Occipital lobe (tissue), 2 donors: Measurements from ENCODE around the gene OSBPL5. TPM values are rescaled to one million over a fixed set of nuclear protein-coding genes. Genes with fewer than 3 reads are reported as not detected.

Experiments
- DNase-seq: peaks from one replicate; lab custom pipeline; 2025; lab: John Stamatoyannopoulos, UW
- total RNA-seq: library from RNA; depleted of rRNA; stranded (reverse); fragments of >200 nt; gene quantifications from one replicate; pipeline ENCODE4 v1.2.3, GENCODE V29; 2014

The OSBPL5 gene
- total RNA-seq, 1 donor from 2014 or later = 31.2 TPM

DNA sequence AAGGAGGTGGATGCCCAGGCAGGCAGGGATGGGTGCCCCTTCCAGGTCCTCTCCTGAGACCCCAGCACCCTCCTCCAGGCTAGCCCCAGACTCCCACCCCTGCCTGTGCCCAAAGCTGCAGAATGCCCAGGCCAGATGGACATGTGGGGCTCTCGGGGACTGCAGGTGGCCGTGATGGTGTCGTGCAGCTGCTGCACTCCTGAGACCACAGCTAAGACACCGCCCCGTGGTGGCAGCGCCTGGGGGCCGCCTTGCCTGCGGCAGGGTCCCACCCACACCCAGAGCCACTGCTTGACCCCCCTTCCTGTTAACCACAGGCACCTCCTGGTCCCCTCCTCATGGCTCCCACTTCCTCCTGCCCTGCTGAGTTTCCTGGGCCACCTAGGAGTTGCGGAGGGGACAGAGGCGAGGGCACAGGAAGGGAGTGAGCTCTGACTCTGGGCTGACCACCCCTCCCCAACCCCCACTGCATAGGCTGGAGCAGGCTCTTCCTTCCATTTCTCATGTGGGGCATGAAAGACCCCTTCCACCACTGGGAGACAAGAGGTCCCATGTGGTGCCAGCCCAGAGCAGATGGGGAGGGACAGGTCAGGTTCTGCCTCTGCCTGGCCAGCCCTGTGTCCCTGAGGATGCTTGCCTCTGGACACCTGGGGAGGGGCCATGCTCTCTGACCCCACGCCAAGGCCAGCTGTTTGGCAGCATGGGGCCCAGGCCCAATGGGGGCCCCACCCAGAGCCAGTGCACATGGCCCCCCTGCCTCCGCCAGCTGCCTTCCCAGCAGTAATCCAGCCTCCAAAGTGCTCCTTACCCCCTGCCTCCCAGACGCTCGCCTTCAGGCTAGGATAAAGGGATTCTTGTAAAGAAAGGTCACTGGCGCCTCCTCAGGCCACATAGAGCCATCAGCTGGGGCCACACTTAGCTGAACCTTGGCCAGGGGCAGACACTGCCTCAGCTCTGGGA is 29.3 kb downstream of the OSBPL5 start:
- DNase-seq = no peak

- no peak for DNase-seq
These were observed 30.2 kb downstream of the OSBPL5 start for GRCh38 chr11:3134651-3135480.

DNA sequence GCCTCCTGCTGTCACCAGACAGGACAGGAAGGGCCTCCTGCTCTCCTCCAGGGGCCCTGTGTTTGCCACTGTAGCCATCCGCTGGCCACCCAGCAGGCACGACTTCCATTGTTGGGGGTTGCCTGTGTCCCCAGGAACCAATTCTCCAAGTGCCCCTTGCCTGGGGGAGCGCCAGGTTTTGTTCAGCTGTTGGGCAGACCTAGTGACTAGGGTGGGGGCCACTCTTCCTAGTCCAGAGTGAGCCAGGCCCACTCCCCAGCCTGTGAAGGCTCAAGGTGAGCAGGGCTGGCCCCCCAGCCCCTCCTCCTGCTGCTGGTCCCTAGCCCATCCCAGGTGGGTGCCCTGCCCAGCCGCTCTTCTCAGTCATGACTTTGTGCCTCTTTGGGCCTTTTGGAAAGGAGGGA is 30.9 kb downstream of the OSBPL5 start:
- no peak for DNase-seq

DNA sequence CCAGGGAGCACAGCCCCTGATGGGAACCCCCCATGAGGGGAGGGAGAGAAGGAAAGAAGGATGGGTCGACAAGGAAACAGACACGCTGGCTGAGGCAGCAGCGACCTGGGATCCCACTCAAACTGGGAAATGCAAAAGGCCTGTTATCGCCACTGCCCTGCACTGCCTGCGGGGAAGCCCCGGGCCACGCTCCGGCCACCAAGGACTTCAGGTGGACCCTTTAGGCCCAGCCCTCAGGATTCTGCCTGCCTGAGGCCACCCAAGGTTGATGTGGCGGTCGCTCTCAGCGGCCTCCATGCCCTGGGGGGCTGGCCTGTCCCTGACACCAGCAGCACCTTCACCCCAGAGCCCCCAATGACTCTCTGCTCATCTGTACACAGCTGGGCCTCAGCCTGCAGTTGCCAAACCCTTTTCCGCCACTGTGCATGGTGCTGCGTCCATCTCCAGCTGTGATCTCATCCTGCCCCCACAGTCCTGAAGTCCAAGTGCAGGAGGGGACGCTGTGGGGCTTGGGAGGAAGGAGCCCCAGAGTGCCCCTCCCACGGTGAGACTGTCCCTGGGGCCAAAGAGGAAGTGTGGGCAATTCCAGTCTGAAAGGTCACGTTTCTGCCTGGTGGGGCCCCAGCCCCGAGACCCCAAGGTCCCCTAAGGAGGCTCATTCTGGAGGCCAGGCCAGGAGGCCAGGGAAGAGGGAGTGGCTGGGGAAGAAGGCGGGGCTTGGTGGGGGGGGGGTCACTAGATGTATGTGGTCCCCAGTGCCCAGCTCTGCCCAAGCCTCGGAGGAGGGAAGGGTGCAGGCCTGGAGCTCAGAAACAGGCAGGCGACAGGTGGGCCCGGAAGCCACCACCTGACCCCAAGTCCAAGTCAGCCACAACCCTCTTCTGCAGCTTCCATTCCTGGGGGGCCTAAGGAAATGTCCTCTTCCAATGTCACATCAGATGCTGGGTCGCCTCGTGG is 31.6 kb downstream of the OSBPL5 start:
- no peak for DNase-seq

DNA sequence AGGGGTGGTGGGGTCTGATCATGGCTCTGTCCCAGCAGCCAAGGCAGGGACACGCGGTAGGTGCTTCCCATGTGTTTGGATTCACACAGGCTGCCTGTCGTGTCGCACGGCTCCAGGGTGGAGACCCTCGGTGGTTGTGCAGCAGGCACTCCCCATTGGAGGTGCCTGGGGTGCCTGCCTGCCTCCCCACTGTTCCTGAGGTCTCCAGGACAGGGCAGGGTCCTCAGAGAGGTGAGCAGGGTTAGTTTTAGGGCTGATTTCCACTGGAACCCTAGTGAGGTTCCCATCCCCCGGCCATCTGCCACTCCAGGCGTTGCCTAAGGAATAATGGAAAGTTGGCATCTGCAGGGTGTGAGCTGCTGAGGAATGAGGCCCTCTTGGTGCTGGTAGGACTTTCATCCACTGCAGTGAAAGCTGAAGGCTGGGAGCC is 32.3 kb downstream of the OSBPL5 start:
- no peak for DNase-seq

- no peak for DNase-seq
These were observed 32.8 kb downstream of the OSBPL5 start for GRCh38 chr11:3132271-3132781.

DNA sequence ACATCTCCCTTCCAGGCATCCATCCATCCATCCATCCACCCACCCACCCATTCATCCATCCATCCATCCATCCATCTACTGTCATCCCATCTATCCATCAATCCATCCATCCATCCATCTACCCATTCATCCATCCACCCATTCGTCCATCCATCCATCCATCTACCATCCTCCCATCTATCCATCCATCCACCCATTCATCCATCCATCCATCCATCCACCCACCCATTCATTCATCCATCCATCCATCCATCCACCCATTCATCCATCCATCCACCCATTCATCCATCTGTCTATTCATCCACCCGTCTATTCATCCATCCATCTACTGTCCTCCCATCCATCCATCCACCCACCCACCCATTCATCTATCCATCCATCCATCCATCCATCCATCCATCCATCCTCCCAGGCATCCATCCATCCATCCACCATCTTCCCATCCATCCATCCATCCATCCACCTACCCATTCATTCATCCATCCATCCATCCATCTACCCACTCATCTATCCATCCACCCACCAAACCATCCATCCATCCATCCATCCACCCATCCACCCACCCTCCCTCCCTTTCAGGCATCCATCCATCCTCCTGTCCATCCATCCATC is 33.7 kb downstream of the OSBPL5 start:
- DNase-seq = no peak

GRCh38 chr11:3130269-3131071 is 34.6 kb downstream of the OSBPL5 start:
- no peak for DNase-seq

- DNase-seq = no peak
These were observed 35.4 kb downstream of the OSBPL5 start for GRCh38 chr11:3129591-3130268.

DNA sequence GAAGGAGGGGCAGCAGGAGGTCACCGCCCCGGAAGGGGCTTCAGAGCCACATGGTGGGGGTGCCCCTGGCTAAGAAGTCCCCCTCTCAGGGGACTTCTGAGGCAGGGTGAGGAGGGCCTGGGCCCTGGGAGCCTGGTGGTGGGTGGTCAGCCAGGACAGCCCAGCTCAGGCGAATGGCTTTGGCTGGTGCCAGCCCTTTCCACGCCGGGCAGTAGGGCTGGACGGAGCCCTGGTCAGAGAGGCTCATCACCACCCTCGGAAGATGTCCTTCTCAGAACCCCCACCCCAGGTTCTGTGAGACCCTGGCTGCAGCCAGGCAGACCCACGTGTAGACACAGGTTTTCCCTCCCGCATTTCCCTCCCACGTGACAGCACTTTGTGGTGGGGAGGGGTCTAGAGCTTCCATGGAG is 35.9 kb downstream of the OSBPL5 start:
- no peak for DNase-seq

- DNase-seq = no peak
These were observed 36.5 kb downstream of the OSBPL5 start for GRCh38 chr11:3128356-3129180.

DNA sequence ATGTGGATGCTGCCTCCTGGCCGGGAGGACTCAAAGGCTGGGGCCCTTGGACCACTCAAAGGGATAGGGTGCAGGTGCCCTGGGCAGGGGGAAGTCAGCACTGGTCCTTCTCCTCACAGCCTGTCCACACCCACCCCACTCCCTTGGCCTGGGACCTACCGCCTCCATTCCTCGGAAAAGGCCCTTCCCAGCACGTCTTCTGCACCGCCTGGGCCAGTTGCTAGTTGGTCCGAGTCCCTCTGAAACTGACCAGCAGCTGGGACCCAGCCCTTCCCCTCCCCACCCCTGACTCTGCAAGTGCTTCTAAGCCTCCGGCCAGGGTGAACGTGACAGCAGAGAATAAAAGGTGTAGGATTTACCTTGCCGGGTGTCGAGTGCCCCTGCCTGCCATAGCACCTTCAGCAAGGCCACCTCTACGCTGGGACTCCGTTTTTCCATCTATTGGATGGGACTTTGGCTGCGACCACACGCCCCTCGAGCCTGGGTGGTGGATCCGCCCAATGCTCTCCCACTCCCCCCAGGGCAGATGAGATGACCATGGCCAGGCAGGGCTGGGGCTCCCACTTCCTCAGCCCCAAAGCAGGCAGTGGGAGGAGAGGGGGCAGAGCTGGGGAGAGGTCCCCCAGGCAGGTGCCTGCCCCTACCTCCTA is 37.3 kb downstream of the OSBPL5 start:
- DNase-seq = no peak

DNA sequence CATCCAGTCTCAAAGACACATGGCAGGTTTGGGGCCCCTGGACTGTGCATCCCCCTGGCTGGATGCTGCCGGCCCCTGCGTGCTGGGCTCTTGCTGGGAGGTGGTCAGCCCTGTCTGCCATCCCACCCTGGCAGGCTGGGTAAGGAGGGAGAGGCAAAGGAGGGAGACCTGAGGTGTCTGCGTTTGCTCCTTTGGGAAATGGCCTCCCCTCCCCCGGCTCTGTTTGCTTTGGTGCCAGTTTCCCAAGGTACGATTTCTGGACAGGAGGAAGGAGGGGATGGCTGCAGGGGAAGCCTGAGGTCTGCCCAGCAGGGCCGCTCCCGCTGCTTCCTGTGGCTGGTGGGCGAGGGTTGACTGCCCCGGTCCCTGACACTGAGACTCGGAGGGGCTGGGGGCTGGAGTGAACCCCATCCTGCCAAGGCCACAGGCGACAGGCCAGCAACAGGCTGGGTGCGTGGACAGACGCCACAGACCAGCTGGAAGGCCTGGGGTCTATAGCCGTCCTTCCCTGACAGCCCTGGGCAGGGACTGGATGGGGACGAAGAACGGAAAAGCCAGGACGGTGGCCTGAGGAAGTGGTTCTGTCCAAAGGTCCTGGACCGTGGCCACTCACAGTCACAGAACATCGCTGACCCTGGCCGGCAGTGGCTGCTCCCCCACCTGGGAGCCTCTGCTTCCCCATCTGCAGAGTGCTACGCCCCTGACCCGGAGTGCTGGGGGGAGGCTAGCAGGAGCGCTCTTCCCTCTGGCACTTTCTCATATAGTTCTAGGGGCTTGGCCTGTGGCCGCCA is 38.0 kb downstream of the OSBPL5 start:
- no peak for DNase-seq

DNA sequence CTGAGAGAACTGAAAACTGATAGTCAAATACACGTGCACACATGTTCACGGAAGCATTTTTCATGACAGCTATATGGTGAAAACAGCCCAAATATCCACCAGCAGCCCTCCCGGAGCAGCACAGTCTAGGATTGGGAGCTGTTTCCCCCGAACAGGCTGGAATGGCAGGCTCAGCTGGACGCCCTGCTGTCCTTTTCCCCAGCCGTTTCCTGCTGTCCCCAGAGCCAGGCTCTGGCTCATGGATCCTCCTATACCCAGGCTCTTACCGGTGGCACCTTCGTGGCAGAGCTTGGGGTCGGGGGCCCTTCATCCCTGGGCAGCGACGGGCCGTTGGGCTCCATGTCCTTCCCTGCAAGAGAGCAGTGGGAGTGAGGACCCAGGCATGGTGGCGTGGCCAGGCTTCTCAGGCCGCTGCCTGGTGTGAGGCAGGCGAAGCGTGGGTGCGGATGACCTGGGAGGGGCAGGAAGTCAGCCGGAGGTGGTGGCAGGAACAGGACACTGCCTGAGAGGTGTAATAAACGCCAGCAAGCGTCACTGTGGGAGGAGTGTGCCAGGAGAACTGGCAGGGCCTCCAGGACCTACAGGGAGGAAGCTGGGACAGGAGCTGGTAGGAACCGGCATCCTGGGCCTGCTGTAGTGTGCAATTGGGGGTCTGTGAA is 38.8 kb downstream of the OSBPL5 start:
- no peak for DNase-seq

GRCh38 chr11:3124821-3125220 is 40.3 kb downstream of the OSBPL5 start:
- no peak for DNase-seq
